Measurements from ENCODE around the gene CDH20.

DNA sequence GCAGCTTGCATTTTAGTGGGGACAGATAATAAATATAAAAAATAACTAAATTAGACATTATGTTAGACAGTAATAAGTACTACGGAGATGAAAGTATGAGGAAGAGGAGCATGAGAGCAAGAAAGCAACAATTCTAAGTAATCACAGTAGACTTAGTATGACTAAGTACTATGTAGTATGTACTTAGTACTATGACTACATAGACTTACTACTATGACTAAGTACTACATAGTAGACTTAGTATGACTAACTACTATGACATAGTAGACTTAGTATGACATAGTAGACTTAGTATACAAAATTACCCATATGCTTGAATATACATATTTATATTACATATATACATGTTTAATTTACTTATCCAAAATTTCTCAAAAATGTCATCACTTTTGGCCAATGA, 29.3 kb downstream of the CDH20 start:
- TF ChIP-seq, protein P1, sequence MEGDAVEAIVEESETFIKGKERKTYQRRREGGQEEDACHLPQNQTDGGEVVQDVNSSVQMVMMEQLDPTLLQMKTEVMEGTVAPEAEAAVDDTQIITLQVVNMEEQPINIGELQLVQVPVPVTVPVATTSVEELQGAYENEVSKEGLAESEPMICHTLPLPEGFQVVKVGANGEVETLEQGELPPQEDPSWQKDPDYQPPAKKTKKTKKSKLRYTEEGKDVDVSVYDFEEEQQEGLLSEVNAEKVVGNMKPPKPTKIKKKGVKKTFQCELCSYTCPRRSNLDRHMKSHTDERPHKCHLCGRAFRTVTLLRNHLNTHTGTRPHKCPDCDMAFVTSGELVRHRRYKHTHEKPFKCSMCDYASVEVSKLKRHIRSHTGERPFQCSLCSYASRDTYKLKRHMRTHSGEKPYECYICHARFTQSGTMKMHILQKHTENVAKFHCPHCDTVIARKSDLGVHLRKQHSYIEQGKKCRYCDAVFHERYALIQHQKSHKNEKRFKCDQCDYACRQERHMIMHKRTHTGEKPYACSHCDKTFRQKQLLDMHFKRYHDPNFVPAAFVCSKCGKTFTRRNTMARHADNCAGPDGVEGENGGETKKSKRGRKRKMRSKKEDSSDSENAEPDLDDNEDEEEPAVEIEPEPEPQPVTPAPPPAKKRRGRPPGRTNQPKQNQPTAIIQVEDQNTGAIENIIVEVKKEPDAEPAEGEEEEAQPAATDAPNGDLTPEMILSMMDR (conservative IDR thresholded peaks at IDR 0.05; ENCODE audit: low read length): no peak
- no peak for TF ChIP-seq EZH2phosphoT487 (IDR thresholded peaks at IDR 0.05; ENCODE audit: borderline replicate concordance, low read depth, low read length)
